ENCODE results near the gene PSMB2. TPM values are rescaled to one million over a fixed set of nuclear protein-coding genes. Genes with fewer than 3 reads are reported as not detected.

PSMB2 gene
- total and polyA plus RNA-seq, 2 experiments from 2014 or later = 29.0 to 106 TPM

DNA sequence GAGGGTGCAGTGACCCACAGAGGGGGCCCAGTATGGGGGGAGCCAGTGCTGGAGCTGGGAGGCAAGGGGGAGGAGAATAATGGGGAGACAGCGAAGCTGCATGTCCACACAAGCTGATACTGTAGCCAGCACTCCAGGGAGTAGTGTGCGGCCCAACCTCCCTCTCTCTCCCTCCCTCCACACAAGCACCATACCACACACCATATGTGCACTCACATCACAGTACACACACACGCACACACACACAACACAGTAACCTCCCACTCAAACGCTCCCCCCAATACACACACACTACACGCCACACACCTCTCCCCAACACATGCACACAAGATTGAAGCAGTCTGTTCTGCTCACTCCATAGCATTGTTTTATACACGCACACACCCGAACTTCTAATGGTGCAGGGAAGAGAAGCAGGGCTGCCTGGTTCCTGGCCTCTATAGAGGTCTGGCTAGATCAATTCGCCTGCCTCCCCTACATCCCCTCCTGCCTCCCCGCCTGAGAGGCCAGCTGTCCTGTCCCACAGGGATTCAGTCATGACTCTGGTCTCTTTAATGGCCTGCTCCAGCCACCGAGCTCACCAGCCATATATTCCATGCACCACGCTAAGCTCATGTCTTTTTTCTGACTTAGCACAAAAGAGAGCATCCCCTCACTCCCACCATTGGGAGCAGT lies 79.9 kb downstream of the PSMB2 start:
- no peak overlapping the region for H2AFZ ChIP-seq
- no peak overlapping the region for H3K27ac ChIP-seq
- no peaks in the 10 kb centered on the region for H4K20me1 ChIP-seq (ENCODE audit: insufficient read depth)
- in situ Hi-C loops (cut with MboI) = loop anchor here (5.0 kb wide), 1 partner anchor 109 kb away; no protein-coding TSS in a partner anchor
- WGBS, 2 experiments (ENCODE audit: low coverage in 1 of 2, low lambda C conversion rate in 2 of 2, missing lambda C conversion rate in 2 of 2) = 88 to 91% methylated on average over 10 to 11 of the region's 11 CpGs
- no peak overlapping the region for H3K9ac ChIP-seq
- peaks cover 1% of the 10 kb centered on the region for H3K4me1 ChIP-seq (ENCODE audit: insufficient read depth)
- no peaks in the 10 kb centered on the region for H3K27me3 ChIP-seq (replicated peaks; ENCODE audit: insufficient read depth)
- H3K9me2 ChIP-seq (ENCODE audit: insufficient read depth) = no peaks in the 10 kb centered on the region
- peaks cover 3% of the 10 kb centered on the region for H3F3A ChIP-seq (ENCODE audit: insufficient read depth)
- DNase-seq = no peak
- TF ChIP-seq EZH2 (IDR thresholded peaks at IDR 0.05; ENCODE audit: insufficient read depth, poor library complexity, severe bottlenecking) (no peak), EZH2phosphoT487 (IDR thresholded peaks at IDR 0.05; ENCODE audit: insufficient read depth, low read depth) (no peak)
- H3K9me3 ChIP-seq (ENCODE audit: low read depth) = no peaks in the 10 kb centered on the region
- peaks cover 6% of the 10 kb centered on the region; the same call in 1 of the 2 replicates for H3K79me2 ChIP-seq (ENCODE audit: insufficient read depth)
- H3K36me3 ChIP-seq (ENCODE audit: low read depth) = no peaks in the 10 kb centered on the region
- no peak overlapping the region for H3K4me3 ChIP-seq
- no peak overlapping the region for H3K4me2 ChIP-seq (ENCODE audit: unreplicated experiment)

DNA sequence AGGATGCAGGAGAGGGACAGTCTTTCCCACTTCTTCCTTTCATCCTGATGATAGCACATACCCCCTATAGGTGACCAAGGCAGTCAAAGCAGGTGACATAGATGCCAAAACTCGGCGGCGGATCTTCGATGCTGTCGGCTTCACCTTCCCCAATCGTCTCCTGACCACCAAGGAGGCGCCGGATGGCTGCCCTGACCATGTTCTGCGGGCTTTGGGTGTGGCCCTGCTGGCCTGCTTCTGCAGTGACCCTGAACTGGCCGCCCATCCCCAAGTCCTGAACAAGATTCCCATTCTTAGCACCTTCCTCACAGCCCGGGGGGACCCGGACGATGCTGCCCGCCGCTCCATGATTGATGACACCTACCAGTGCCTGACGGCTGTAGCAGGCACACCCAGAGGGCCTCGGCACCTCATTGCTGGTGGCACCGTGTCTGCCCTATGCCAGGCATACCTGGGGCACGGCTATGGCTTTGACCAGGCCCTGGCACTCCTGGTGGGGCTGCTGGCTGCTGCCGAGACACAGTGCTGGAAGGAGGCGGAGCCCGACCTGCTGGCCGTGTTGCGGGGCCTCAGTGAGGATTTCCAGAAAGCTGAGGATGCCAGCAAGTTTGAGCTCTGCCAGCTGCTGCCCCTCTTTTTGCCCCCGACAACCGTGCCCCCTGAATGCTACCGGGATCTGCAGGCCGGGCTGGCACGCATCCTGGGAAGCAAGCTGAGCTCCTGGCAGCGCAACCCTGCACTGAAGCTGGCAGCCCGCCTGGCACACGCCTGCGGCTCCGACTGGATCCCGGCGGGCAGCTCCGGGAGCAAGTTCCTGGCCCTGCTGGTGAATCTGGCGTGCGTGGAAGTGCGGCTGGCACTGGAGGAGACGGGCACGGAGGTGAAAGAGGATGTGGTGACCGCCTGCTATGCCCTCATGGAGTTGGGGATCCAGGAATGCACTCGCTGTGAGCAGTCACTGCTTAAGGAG lies 80.8 kb downstream of the PSMB2 start:
- H3K4me3 ChIP-seq = no peak overlapping the region
- 54 to 57% methylated on average over 44 of the region's 44 CpGs for WGBS, 2 experiments (ENCODE audit: low coverage in 1 of 2, low lambda C conversion rate in 2 of 2, missing lambda C conversion rate in 2 of 2)
- peak; percentile 36 for DNase-seq
- H2AFZ ChIP-seq = no peak overlapping the region
- peaks cover 9% of the 10 kb centered on the region for H3K4me1 ChIP-seq (ENCODE audit: insufficient read depth)
- H3K4me2 ChIP-seq (ENCODE audit: unreplicated experiment) = no peak overlapping the region
- peaks cover 6% of the 10 kb centered on the region; the same call in 1 of the 2 replicates for H3K79me2 ChIP-seq (ENCODE audit: insufficient read depth)
- in situ Hi-C loops (cut with MboI) = loop anchor here (5.0 kb wide), 1 partner anchor 108 kb away; no protein-coding TSS in a partner anchor
- no peaks in the 10 kb centered on the region for H3K36me3 ChIP-seq (ENCODE audit: low read depth)
- H4K20me1 ChIP-seq (ENCODE audit: insufficient read depth) = no peaks in the 10 kb centered on the region
- no peaks in the 10 kb centered on the region for H3K9me2 ChIP-seq (ENCODE audit: insufficient read depth)
- H3K9ac ChIP-seq = no peak overlapping the region; the same call in 1 of the 2 replicates
- H3K9me3 ChIP-seq (ENCODE audit: low read depth) = no peaks in the 10 kb centered on the region
- peaks cover 11% of the 10 kb centered on the region for H3F3A ChIP-seq (ENCODE audit: insufficient read depth)
- no peak overlapping the region for H3K27ac ChIP-seq
- TF ChIP-seq EZH2phosphoT487 (IDR thresholded peaks at IDR 0.05; ENCODE audit: insufficient read depth, low read depth) = no peak
- TF ChIP-seq EZH2 (IDR thresholded peaks at IDR 0.05; ENCODE audit: insufficient read depth, poor library complexity, severe bottlenecking) = no peak
- H3K27me3 ChIP-seq (replicated peaks; ENCODE audit: insufficient read depth) = no peaks in the 10 kb centered on the region

DNA sequence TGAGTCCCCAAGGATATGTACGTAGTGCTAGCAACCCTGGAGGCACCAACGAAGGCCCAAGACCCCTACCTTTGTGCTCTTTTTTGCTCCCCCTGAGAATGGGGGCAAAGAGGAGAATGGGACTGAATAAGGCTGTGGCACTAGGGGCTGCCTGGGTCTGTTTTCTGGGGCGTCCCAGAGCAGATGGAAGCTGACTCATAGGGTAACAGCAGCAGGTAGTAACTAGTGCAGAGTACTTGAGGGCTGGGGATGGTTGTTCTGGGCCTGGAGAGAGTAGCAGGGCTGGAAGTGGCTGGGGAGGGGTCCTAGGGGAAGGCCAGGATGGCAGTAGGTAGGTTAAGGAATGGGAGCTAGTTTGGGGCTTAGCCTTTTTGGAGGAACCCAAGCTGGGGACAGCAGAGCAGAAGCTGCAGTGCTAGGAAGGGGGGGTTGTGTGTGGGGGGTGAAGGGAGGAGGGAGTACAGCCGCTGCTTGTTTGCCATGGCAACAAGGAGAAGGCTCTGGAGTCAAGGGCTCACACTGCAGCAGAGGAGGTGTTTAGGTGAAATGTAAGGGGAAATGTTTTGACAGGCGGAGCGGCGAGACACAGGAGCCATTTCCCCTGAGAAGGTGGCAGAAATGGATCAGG lies 81.9 kb downstream of the PSMB2 start:
- no peaks in the 10 kb centered on the region for H4K20me1 ChIP-seq (ENCODE audit: insufficient read depth)
- H3K9ac ChIP-seq = 0 out of 2 replicates have a peak overlapping the region, but pooled peaks have one; percentile 91
- no peak overlapping the region for H2AFZ ChIP-seq
- no peaks in the 10 kb centered on the region for H3K9me2 ChIP-seq (ENCODE audit: insufficient read depth)
- H3K4me2 ChIP-seq (ENCODE audit: unreplicated experiment) = peak overlapping the region; percentile 95
- 89 to 92% methylated on average over 6 to 7 of the region's 7 CpGs for WGBS, 2 experiments (ENCODE audit: low coverage in 1 of 2, low lambda C conversion rate in 2 of 2, missing lambda C conversion rate in 2 of 2)
- in situ Hi-C loops (cut with MboI) = no loop called here
- no peaks in the 10 kb centered on the region for H3K36me3 ChIP-seq (ENCODE audit: low read depth)
- peaks cover 7% of the 10 kb centered on the region; the same call in 1 of the 2 replicates for H3K79me2 ChIP-seq (ENCODE audit: insufficient read depth)
- peaks cover 21% of the 10 kb centered on the region for H3F3A ChIP-seq (ENCODE audit: insufficient read depth)
- peak overlapping the region; percentile 86; the same call in 1 of the 2 replicates for H3K4me3 ChIP-seq
- peaks cover 19% of the 10 kb centered on the region for H3K4me1 ChIP-seq (ENCODE audit: insufficient read depth)
- H3K27me3 ChIP-seq (replicated peaks; ENCODE audit: insufficient read depth) = no peaks in the 10 kb centered on the region
- TF ChIP-seq EZH2 (IDR thresholded peaks at IDR 0.05; ENCODE audit: insufficient read depth, poor library complexity, severe bottlenecking) = no peak
- no peak for TF ChIP-seq EZH2phosphoT487 (IDR thresholded peaks at IDR 0.05; ENCODE audit: insufficient read depth, low read depth)
- no peaks in the 10 kb centered on the region for H3K9me3 ChIP-seq (ENCODE audit: low read depth)
- DNase-seq = peak; percentile 28
- H3K27ac ChIP-seq = no peak overlapping the region

All from GM23248 (cell line).